Esophagus muscularis mucosa (tissue), 4 donors: Measurements from ENCODE around the gene CDHR2. TPM values are rescaled to one million over a fixed set of nuclear protein-coding genes. Genes with fewer than 3 reads are reported as not detected.

Source experiments
- DNase-seq: peaks from one replicate; pipeline ENCODE4 v3.0.0-alpha.2; 2017; ENCODE audit errors: extremely low spot score
- H3K27ac ChIP-seq, 4 donors: fragments of 200-600 bp; sonication (generic); replicated peaks in 1 of 4; 1 replicate in 3 of 4; 2 replicates in 1 of 4; pipeline ENCODE4 v1.5.1; 2016 to 2019; ENCODE audit warnings: mild to moderate bottlenecking in 1 of 4
- H3K27me3 ChIP-seq, 4 donors: fragments of 200-600 bp; sonication (generic); one replicate each; pipeline versions ENCODE4 v1.5.1 to v1.6.0; 2016 to 2019
- H3K36me3 ChIP-seq, 4 donors: fragments of 200-600 bp; sonication (generic); one replicate each; pipeline ENCODE4 v1.5.1; 2016 to 2019
- H3K4me1 ChIP-seq, 4 donors: fragments of 200-600 bp; sonication (generic); one replicate each; pipeline ENCODE4 v1.5.1; 2016 to 2019
- H3K4me3 ChIP-seq, 4 donors: fragments of 200-600 bp; sonication (generic); 1 replicate in 2 of 4; 2 replicates in 2 of 4; pipeline ENCODE4 v1.5.1; 2016 to 2019; ENCODE audit warnings: mild to moderate bottlenecking in 4 of 4, moderate library complexity in 1 of 4
- H3K9me3 ChIP-seq, 4 donors: fragments of 200-600 bp; sonication (generic); 1 replicate in 3 of 4; 2 replicates in 1 of 4; pipeline ENCODE4 v1.5.1; 2016 to 2019
- CTCF ChIP-seq, 3 experiments: fragments of 200-600 bp in 2 of 3; fragments of 450-650 bp in 1 of 3; sonication (generic) in 2 of 3; IDR thresholded peaks; one replicate each; pipeline ENCODE4 v1.5.1; 2017 to 2019; ENCODE audit warnings: antibody characterized with exemption in 3 of 3, mild to moderate bottlenecking in 2 of 3, moderate library complexity in 1 of 3
- EP300 ChIP-seq: sonication (generic); formaldehyde crosslinking; IDR thresholded peaks from one replicate; pipeline ENCODE4 v1.6.1; 2017; ENCODE audit warnings: antibody characterized with exemption
- POLR2A ChIP-seq: fragments of 450-650 bp; IDR thresholded peaks from one replicate; pipeline ENCODE4 v1.6.1; 2017; ENCODE audit warnings: antibody characterized with exemption, moderate library complexity, mild to moderate bottlenecking, low read depth
- POLR2AphosphoS5 ChIP-seq, 2 donors: sonication (generic); formaldehyde crosslinking; IDR thresholded peaks; one replicate each; pipeline ENCODE4 v1.6.1; 2017; ENCODE audit warnings: antibody characterized with exemption in 2 of 2
- WGBS: methylation state at CpG from one replicate; pipeline ENCODE4 v1.1.5; 2018; 5-methylcytosine and 5-hydroxymethylcytosine counted together
- intact Hi-C: fragments of 100-400 bp; cut with DNase I; formaldehyde crosslinking; loops from one replicate; pipeline ENCODE4 v1.15.1; 2023
- total RNA-seq, 4 donors: library from RNA; depleted of rRNA; stranded (reverse); fragments of >200 nt; gene quantifications; one replicate each; pipeline versions ENCODE4 v1.1.0 to v1.2.1, GENCODE V29; 2016

Gene CDHR2
- total RNA-seq, 4 donors from 2014 or later = 0.92 TPM; not detected in 3

DNA sequence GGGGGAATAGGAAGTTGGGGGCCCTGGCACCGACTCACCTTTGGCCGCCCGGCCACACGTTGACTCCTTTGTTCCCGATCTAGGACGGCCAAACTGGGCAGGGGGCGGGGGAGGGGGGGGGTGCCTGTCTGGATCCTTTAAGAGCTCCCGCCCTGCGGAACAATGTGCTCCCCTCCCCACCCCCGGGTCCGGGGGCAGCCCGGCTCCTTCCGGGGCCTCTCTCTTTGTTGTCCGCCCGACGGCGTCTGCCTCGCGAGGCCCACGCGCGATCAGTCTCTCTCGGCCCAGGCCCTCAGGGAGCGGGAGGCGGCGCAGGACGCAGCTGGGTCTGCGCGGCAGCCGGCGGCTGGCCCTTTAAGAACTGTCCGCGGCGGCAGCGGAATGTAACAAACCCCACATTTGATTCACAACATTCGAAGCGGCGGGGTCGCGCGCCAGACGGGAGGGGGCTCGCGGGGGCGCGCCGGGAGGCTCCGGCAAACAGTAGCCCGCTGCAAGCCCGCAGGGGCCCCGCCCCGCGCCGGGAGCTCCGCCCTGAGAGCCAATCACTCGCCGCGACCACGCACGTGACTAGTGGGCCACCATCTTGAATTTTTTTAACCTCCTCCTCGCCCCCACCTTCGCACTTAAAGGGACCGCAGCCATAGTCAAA is 12.1 kb upstream of the CDHR2 start, which contains the start of gene RNF44:
RNF44 (minus strand) TSS at position 501 of the 652 bp plus-strand sequence. CDS start 4,930 bp downstream, outside the sequence.
- peak within 1 kb of the TSS; percentile 89 to 99 (median 94) for H3K4me3 ChIP-seq
- H3K4me1 ChIP-seq = peaks cover 56 to 72% (median 66%) of the 10 kb centered on the region in 4 donors
- peak within 1 kb of the TSS; percentile 94 to 100 (median 98) for H3K27ac ChIP-seq
- 1% methylated on average over 24 of the region's 63 CpGs for WGBS
- no peaks in the 10 kb centered on the region for H3K9me3 ChIP-seq
- DNase-seq = peak; percentile 99
- H3K27me3 ChIP-seq = no peaks in the 10 kb centered on the region
- intact Hi-C loops = no loop called here
- TF ChIP-seq POLR2AphosphoS5 (IDR thresholded peaks at IDR 0.05) (peak; percentile 71 to 79), EP300 (no peak), POLR2A (peak; percentile 59), CTCF (IDR thresholded peaks at IDR 0.05) (peak in 1 of 3 experiments; percentile 22)
- H3K36me3 ChIP-seq = peaks cover 0 to 3% (median 3%) of the 10 kb centered on the region in 4 donors

DNA sequence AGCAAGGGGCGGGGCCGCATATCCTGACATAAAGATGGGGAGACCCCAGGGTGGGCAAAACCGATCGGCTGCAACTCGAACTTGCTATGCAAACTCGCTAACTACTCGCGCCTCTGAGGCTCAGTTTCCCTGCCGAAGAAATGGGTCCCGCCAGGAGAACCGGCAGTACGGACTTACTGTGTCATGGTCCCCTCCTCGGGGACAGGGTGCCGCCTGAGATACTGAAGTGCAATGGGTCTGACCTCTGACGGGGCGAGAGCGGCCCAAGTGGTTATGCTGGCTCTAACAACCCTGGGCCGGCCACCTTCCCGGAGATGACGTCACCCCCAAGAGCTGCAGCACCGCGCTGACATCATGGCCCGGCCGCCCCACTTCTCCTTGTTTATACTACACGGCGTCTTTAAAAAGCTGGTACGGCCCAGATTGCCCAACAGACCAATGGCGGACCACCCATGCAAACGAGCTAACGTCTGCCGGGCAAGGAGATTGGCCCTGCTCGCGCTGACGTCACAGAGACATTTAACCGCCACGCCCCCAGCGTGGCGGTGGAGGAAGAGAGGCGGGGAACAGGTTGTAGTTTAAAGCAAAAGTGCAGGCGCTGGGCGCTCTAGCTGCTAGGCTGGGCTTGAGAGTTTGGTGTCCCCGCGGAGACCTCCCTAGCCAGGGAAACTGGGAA is 11.4 kb upstream of the CDHR2 start:
- no peaks in the 10 kb centered on the region for H3K9me3 ChIP-seq
- intact Hi-C loops = no loop called here
- H3K27me3 ChIP-seq = no peaks in the 10 kb centered on the region
- no peaks in the 10 kb centered on the region for H3K36me3 ChIP-seq
- peak overlapping the region; percentile 94 to 100 (median 98) for H3K27ac ChIP-seq
- WGBS = 2% methylated on average over 26 of the region's 43 CpGs
- peak; percentile 100 for DNase-seq
- TF ChIP-seq POLR2A = no peak
- peak; percentile 58 to 83 for TF ChIP-seq POLR2AphosphoS5 (IDR thresholded peaks at IDR 0.05)
- peaks cover 53 to 72% (median 66%) of the 10 kb centered on the region in 4 donors for H3K4me1 ChIP-seq
- peak overlapping the region; percentile 89 to 99 (median 94) for H3K4me3 ChIP-seq

DNA sequence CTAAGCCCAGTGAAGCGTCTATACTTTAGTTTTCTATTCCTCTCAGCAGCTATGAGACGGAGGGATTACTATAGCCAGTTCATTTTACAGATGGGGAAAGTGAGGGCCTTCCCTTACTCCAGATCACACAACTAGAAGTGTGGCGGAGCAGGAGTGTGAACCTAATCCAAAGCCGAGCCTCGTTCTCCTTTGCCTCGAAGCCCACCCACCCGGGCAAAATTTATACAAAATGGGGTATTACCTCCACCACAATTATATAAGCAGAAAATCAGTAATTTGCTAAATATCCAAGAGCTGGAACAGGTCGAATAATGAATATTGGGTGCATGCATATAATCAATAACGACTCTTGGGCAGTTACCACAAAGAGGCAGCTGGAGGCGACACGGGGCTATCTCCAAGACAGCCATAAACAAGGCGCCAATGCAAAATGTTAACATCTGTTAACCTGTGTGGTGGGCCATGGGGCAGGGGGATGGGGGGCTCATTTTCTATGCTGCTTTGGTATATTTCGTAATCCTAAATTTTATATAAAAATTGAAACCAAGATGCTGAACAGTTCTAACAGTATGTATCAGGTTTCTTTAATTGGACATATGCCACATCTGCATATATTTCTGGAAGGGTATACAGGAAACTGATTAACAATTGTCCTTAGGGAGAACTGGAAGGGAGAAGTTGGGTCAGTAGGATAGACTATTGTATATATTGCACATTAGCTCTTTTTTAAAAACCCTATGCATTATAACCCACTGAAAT is 10.7 kb upstream of the CDHR2 start:
- DNase-seq = no peak
- Histone ChIP-seq H3K36me3 (no peaks in the 10 kb centered on the region), H3K9me3 (no peaks in the 10 kb centered on the region), H3K4me1 (peaks cover 46 to 66% (median 61%) of the 10 kb centered on the region in 4 donors), H3K27me3 (no peaks in the 10 kb centered on the region), H3K27ac (peak overlapping the region; percentile 94 to 100 (median 98)), H3K4me3 (peak overlapping the region; percentile 89 to 99 (median 94))
- TF ChIP-seq CTCF (IDR thresholded peaks at IDR 0.05) = no peak
- no peak for TF ChIP-seq POLR2AphosphoS5 (IDR thresholded peaks at IDR 0.05)
- TF ChIP-seq EP300 = no peak
- WGBS = 24% methylated on average over 13 of the region's 13 CpGs
- intact Hi-C loops = no loop called here

DNA sequence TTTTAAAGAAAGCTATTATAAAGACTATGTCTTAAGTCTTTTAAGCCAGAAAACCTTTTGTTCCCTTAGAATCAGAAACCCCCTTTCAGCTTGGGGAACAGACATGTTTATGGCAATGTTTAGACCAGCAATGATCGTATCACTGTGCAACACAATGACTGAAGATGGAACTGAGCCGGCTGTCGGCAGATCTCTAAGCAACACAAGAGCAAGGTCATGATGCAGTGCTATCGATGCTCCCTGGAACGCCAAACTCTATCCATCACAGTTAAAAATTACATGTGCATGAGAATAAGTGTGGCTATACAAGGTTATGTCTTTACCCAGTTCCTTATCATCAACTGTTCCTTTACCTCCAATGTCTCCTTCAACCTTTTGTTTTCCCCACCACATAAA is 10.2 kb upstream of the CDHR2 start:
- H3K36me3 ChIP-seq = no peaks in the 10 kb centered on the region
- DNase-seq = no peak
- TF ChIP-seq POLR2AphosphoS5 (IDR thresholded peaks at IDR 0.05) (no peak), POLR2A (no peak), EP300 (no peak), CTCF (IDR thresholded peaks at IDR 0.05) (no peak)
- intact Hi-C loops = no loop called here
- H3K4me1 ChIP-seq = peaks cover 44 to 64% (median 61%) of the 10 kb centered on the region in 4 donors
- H3K4me3 ChIP-seq = no peak overlapping the region
- no peaks in the 10 kb centered on the region for H3K27me3 ChIP-seq
- H3K27ac ChIP-seq = peak overlapping the region; percentile 94 to 100 (median 98)
- 37% methylated on average over 5 of the region's 5 CpGs for WGBS
- H3K9me3 ChIP-seq = no peaks in the 10 kb centered on the region
